Right atrium auricular region (tissue), 2 donors: Measurements from ENCODE around the gene SORBS1. TPM values are rescaled to one million over a fixed set of nuclear protein-coding genes. Genes with fewer than 3 reads are reported as not detected.
A peak's percentile ranks its signal among the peaks of the same experiment; 100 is the strongest.

ENCODE experiments used
- DNase-seq: peaks from one replicate; pipeline ENCODE4 v3.0.0-alpha.2; 2019; ENCODE audit warnings: low spot score
- H3K27ac ChIP-seq, 2 donors: fragments of 200-600 bp; sonication (generic); 1 replicate in 1 of 2; 2 replicates in 1 of 2; pipeline ENCODE4 v1.5.1; 2016 to 2019
- H3K27me3 ChIP-seq, 2 donors: fragments of 200-600 bp; sonication (generic); one replicate each; pipeline versions ENCODE4 v1.5.1 to v1.6.0; 2017 to 2019
- H3K36me3 ChIP-seq: fragments of 200-600 bp; sonication (generic); one replicate; pipeline ENCODE4 v1.5.1; 2016
- H3K4me1 ChIP-seq, 2 donors: fragments of 200-600 bp; sonication (generic); one replicate each; pipeline versions ENCODE4 v1.5.1 to v1.6.0; 2017 to 2019
- H3K4me3 ChIP-seq, 2 donors: fragments of 200-600 bp; sonication (generic); 1 replicate in 1 of 2; 2 replicates in 1 of 2; pipeline ENCODE4 v1.5.1; 2017 to 2019; ENCODE audit warnings: mild to moderate bottlenecking in 1 of 2, moderate library complexity in 1 of 2
- H3K9me3 ChIP-seq, 2 donors: fragments of 200-600 bp; sonication (generic); one replicate each; pipeline ENCODE4 v1.5.1; 2019
- CTCF ChIP-seq, 2 donors: fragments of 200-600 bp; sonication (generic); IDR thresholded peaks; one replicate each; pipeline ENCODE4 v1.5.1; 2019; ENCODE audit warnings: antibody characterized with exemption in 2 of 2
- total RNA-seq, 2 donors: library from RNA; depleted of rRNA; stranded (reverse); fragments of >200 nt; gene quantifications; one replicate each; pipeline ENCODE4 v1.1.0, GENCODE V29; 2016

SORBS1 gene
- total RNA-seq, 2 donors from 2014 or later, result 742 to 815 TPM

GRCh38 chr10:95276367-95277200 lies 284.6 kb downstream of the SORBS1 start:
- no peaks in the 10 kb centered on the region for H3K9me3 ChIP-seq
- no peaks in the 10 kb centered on the region for H3K27me3 ChIP-seq
- TF ChIP-seq CTCF (IDR thresholded peaks at IDR 0.05), result no peak
- peak overlapping the region; percentile 87 for H3K27ac ChIP-seq
- peaks cover 0 to 90% of the 10 kb centered on the region in 2 donors for H3K4me1 ChIP-seq
- peaks cover 3% of the 10 kb centered on the region for H3K36me3 ChIP-seq
- DNase-seq, result no peak
- H3K4me3 ChIP-seq, result no peak overlapping the region

GRCh38 chr10:95275726-95276366 lies 285.3 kb downstream of the SORBS1 start:
- H3K4me1 ChIP-seq, result peaks cover 0 to 83% of the 10 kb centered on the region in 2 donors
- TF ChIP-seq CTCF (IDR thresholded peaks at IDR 0.05), result no peak
- no peak for DNase-seq
- H3K27me3 ChIP-seq, result no peaks in the 10 kb centered on the region
- H3K27ac ChIP-seq, result peak overlapping the region; percentile 87
- peaks cover 11% of the 10 kb centered on the region for H3K36me3 ChIP-seq
- no peak overlapping the region for H3K4me3 ChIP-seq
- no peaks in the 10 kb centered on the region for H3K9me3 ChIP-seq

- no peaks in the 10 kb centered on the region for H3K27me3 ChIP-seq
- H3K36me3 ChIP-seq, result peaks cover 23% of the 10 kb centered on the region
- peak; percentile 83 for DNase-seq
- H3K4me3 ChIP-seq, result no peak overlapping the region
- peak overlapping the region; percentile 87 for H3K27ac ChIP-seq
- H3K9me3 ChIP-seq, result no peaks in the 10 kb centered on the region
- peaks cover 0 to 68% of the 10 kb centered on the region in 2 donors for H3K4me1 ChIP-seq
- no peak for TF ChIP-seq CTCF (IDR thresholded peaks at IDR 0.05)
Observed at GRCh38 chr10:95273393-95274312, 287.5 kb downstream of the SORBS1 start.

- Histone ChIP-seq H3K36me3 (peaks cover 40% of the 10 kb centered on the region), H3K4me1 (peaks cover 0 to 64% of the 10 kb centered on the region in 2 donors), H3K27me3 (no peaks in the 10 kb centered on the region), H3K9me3 (no peaks in the 10 kb centered on the region), H3K4me3 (no peak overlapping the region), H3K27ac (peak overlapping the region; percentile 86 to 91)
- TF ChIP-seq CTCF (IDR thresholded peaks at IDR 0.05), result no peak
- DNase-seq, result peak; percentile 81
Observed at GRCh38 chr10:95268438-95268837, 292.7 kb downstream of the SORBS1 start.

- DNase-seq, result no peak
- Histone ChIP-seq H3K9me3 (no peaks in the 10 kb centered on the region), H3K4me3 (no peak overlapping the region), H3K36me3 (peaks cover 52% of the 10 kb centered on the region), H3K4me1 (peaks cover 0 to 67% of the 10 kb centered on the region in 2 donors), H3K27me3 (no peaks in the 10 kb centered on the region), H3K27ac (peak overlapping the region; percentile 86 to 91)
- no peak for TF ChIP-seq CTCF (IDR thresholded peaks at IDR 0.05)
Observed at GRCh38 chr10:95267251-95267650, 293.9 kb downstream of the SORBS1 start.
